ENCODE results near the gene CLBA1.
A peak's percentile ranks its signal among the peaks of the same experiment; 100 is the strongest.

CLBA1 gene

DNA sequence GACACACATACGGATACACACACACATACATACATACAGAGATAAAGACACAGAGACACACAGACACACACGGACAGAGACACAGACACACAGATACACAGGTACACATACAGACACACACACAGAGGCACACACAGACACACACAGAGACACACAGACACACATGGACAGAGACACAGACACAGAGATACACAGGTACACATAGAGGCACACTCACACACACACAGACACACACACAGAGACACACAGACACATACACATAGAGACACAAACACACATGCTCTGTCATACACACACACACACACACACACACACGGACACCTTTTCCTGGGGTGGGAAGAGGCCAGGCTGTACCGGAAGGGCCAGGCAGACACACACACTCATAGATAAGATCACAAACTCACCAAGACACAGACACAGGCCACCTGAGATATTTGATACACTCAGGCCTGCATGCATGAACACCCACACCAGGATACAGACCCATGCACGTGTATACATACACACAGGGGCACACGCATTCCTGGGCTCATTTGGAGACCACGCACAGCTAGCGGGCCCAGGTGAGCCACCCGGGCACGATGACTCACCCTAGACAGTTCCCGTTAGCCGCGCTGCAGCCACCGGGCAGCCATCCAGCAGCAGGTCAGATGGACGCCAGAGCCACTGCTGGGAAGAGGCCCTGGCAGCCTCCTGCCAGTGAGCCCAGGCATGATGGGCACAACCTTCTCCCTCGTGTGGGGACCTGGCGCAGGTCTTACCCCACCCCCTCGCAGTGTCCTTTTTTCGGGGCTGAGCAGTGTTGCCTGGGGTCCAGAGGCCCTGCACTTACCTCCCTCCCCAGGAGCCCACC, 5.6 kb upstream of the CLBA1 start:
- no peak for DNase-seq (ENCODE audit: low spot score)

- no peak for DNase-seq (ENCODE audit: low spot score)
Measured at GRCh38 chr14:104980611-104981531, 4.7 kb upstream of the CLBA1 start.

DNA sequence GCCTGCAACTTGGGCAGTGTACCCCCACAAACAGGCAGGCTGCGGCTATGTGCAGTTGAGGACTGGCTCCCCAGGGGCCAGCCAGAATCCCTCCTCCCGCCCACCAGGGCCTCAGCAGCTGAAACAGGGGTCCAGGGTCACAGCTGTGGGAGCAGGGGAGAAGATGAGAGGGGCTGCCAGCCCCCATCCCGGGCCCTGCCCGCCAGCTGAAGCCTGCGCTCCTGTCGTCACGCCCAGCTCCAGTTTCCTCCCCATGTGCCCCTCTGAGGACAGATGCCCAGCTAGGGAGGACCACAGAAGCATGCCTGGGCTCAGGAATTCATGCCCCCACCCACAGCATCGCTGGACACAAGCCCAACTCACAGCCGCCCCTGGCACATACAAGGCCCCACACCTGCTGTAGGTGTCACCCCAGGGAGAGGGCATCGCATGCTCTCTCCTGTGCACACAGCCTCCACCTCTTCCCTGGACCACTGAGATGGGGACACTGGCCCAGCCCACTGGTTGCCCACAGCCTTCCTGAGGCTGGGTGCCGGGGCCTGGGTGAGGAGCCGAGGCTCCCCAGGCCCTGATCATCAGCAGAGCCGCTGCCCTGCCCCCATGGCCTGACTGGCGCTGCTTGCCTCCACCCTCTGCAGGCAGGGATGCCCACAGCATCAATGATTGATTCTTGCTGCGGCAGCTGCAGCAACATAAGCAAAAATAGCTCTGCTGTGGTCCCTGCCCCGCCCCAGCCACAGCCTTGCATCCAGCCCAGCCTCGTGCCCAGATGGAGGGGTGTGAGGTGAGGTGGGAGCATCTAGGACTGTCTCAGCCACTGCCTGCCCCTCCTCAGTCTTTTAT, 3.7 kb upstream of the CLBA1 start:
- peak; percentile 45 for DNase-seq (ENCODE audit: low spot score)

GRCh38 chr14:104982548-104983230, 2.9 kb upstream of the CLBA1 start:
- DNase-seq (ENCODE audit: low spot score), result no peak

- no peak for DNase-seq (ENCODE audit: low spot score)
Measured at GRCh38 chr14:104983231-104983721, 2.3 kb upstream of the CLBA1 start.

DNA sequence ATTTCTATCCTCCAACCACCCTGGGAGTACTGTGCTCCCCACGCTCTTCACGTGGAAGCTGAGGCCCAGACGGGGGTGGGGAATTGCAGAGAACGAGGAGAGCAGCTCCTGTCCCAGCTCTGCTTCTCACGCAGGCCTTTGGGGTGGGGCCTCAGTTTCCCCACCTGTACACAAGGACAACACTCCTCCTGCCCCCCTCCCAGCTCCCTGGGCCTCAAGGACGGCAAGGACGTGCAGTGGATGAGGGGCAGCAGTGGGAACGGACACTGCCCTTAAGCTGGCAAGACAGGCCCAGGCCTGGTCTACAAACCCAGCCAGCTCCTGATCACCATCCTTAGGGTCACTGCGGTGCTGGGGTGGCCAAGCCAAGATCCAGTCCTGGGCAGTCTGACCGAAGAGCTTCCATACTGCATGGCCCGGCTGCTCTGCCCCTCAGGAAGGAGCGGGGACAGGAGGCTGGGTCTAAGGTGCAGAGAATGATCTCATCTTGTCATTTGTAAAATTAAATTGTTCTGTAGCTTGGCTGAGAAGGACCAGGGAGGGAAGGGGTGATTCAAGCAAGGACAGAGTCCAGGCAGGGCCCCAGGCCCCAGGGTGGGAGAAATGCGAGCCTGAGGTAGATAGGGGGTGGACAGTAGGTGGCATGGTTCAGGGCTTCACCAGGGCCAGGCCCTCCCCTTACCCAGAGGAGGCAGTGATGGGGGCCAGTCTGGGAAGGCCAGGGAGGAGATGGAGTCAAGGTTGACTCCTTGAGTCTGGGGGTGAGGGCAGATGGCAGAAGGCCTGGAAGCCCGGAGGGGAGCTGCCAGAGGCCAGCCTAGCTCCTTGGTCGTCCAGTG, 1.3 kb upstream of the CLBA1 start:
- no peak for DNase-seq (ENCODE audit: low spot score)

DNA sequence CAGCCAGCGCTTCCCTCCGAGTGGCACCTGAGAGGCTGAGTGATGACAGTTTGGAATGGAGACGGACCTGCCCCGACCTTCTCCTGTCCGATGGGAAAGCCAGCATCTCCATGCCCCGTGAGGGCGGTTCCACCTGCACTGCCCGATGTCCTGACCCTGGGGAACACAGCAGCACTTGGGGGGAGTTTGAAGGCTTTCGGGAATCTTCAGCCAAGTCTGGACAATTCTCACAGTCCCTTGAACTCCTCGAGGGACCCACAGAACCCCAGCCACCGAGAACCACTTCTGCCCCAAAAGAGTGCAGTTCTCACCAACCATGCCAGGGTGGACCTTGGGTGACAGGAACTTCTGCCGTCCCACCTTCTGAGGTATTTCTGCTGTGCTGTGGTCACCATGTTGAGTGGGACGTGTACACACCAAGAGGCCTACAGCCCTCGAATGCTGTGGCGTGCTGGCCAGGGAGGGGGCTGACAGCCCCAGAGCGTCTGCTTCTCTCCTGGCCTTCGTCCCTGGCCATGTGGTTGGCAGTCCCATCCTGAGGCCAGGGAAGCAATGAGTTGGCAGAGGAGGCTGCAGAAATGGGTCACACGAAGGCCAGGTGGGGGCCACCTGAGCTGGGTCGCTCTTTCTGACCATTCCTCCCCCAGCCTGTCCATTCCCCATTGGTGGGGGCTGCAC, 1.0 kb downstream of the CLBA1 start:
- no peak for DNase-seq (ENCODE audit: low spot score)

DNA sequence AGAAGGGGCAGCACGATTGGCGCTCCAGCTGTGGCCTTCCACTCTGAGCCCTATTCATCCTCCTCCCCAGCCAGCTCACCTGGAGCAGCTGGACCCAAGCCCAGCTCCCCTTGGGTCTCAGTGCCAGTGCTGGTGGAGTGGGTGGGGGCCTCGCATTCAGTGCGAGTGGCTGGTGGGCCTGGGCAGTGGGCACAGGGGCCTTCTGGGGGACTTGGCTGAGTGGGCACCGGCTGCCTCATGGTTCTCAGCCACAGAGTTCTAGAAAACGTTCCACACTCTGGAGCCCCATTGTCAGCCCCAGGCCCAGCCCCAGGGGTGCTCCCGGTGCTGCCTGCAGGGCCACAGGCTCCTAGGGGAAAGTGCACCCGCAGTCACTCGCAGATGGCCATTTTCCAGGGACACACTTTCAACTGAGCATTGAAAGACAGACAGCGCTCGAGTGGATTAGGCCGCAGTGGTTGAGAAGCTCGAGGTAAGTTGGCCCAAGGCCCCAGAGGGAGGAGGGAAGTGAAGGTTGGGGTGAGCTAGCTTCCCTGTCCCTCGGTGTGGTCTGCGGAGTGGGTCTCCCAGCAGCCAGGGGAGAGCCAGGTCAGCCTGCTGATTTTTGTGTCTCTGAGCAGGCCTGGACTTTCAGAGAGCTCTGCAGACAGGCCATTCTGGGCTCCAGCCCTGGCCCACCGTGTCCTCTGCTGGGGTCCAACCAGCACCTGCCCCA, 3.8 kb downstream of the CLBA1 start:
- no peak for DNase-seq (ENCODE audit: low spot score)

DNA sequence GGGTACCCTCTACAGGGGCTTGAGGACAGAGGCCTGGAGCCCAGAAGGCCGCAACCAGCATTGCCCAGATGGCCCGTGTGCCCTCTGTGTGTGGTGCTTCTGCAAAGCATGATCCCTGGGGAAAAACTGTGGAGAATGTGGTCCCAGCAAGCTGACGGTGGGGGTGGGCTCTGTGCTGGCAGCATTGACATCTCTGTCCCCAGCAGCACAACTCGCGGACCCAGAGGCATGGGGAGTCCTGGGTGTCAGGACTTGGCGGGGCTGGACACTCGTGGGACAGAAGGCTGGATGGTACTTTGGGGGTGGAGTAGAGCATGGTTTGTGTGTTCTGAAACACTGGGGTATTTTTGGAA, 4.3 kb downstream of the CLBA1 start:
- no peak for DNase-seq (ENCODE audit: low spot score)

- no peak for DNase-seq (ENCODE audit: low spot score)
Measured at GRCh38 chr14:104991896-104992230, 6.3 kb downstream of the CLBA1 start.

- no peak for DNase-seq (ENCODE audit: low spot score)
Measured at GRCh38 chr14:104992501-104992900, 6.9 kb downstream of the CLBA1 start.

DNA sequence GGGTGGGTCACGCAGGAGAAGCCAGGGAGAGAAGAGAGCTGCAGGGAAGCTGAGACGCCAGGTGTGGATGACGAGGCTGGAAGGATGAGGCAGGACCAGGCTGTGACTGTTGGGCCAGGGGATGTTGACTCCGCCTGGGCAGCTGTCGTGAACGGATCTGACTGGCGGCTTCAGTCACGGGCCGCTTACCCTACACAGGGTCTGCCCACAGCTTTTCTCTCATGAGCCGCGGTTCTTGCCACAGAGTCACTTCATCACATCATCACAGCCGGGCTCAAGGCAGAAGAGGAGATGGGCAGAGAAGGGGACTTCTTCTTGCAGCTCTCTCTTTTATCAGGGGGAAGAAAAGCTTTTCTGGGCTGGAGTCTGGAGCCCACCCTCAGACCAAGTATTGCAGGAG, 7.7 kb downstream of the CLBA1 start:
- no peak for DNase-seq (ENCODE audit: low spot score)

DNA sequence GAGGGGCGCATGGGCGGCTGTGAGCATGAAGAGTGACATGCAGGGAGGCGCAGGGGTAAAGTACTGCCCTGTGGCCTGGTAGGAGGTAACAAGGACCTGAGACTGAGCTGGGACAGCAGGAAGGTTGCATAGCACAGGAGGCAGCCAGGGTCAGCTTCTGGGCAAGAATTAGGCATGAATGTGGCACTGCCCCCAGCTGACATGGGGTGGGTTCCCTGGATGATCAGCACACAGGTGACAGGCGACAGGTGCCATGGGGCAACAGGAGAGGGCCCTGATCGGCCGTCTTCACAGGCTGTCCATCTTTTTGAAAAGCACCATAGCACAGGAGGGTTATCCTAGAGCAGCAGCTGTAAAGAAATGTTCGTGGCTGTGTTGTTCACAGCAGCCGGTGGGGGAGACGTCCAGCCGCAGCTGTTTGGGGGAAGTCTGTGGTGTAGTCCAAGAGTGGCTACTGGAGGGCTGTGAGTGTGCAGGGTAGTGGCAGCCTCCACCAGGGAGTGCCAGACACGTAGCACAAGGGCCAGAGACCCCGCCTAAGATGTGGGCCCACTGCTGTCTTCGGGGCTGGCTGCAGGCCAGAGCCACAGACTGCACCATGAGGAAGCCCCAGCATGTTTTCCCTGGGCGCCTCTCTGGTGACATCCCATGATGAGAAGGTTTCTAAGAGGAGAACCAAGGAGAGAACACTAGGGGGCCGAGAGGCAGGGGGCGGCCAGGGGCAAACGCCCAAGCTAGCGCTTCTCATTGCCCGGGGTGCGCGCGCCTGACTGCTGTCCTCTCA, 8.4 kb downstream of the CLBA1 start:
- DNase-seq (ENCODE audit: low spot score), result no peak

DNA sequence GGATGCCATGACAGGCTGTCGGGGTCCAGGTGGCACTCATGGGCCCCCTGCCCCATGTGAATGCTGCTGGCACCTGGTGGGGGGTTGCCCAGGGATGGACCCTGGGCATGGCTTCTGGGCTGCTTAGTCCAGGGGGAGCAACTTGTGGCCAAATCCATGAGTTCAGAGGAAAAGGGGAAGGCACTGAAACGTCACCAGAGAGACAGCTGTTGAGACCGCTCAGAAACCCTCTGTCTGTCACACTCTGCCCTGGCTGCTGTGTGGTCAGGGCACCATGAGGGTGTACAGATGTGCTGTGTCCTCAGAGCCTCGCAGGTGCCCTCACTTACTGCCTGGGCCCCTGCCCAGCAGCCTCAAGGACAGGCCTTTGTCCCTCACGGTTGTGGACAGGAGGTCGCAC, 9.4 kb downstream of the CLBA1 start:
- DNase-seq (ENCODE audit: low spot score), result no peak

DNA sequence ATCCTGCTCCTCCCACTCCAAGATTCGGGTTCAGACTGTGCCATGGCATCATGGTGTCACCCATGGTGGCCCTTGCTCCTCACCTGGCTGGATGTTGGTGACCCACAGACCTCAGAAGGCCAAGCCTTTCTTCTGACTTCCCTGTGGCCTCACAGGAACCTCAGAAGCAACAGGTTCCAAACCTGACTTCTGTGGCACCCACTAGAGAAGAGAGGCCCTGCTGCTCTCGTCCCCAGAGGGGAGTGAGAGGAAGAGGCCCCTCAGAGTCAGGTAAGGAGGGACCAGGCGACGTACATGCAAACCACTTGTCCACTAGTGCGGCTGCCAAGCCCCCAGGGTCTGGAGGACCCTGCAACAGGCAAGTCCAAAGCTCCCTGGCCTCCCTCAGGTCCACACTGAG, 10.4 kb downstream of the CLBA1 start:
- DNase-seq (ENCODE audit: low spot score), result no peak

DNA sequence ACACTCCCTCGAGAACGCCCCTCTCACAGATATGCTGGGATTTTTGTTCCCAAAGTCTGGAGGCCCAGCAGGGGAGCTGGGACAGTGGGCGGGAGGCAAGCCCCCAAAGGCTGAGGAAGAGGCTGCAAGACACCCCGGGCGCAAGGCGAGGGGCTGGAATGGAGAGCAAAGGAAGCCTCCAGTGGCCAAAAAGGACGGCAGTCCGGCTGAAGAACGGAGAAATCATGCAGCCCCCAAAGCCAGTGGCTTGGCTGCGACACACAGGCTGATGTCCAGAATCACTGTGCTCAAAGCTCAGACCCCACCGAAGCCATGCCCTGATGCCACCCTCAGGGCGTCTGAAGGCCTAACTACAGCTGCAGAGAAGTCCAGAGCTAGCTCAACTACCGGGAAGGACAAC, 10.9 kb downstream of the CLBA1 start:
- DNase-seq (ENCODE audit: low spot score), result no peak

- no peak for DNase-seq (ENCODE audit: low spot score)
Measured at GRCh38 chr14:104998801-104999200, 13.2 kb downstream of the CLBA1 start.

DNA sequence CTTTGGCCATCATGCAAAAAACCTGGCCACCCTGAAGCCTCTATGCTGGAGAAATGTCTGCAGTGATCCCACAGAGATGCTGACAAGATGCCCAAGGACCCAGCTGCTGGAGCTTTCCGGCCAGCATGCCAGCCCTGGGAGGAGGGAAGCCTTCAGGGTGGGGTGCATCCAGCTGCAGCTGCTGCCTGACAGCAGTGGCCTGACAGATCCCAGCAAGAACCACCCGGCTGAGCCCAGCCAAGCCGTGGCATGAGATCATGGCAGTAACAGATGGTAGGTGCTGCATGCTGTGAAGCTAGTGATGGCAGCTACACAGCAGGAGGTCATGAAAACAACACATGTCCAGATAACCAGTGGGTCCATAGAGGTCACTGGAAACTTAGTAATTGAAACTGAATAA, 13.8 kb downstream of the CLBA1 start:
- DNase-seq (ENCODE audit: low spot score), result no peak

Data from pons (tissue), 1 donor.